Muscle layer of duodenum (tissue), 2 donors: Measurements from ENCODE around the gene FIBIN.

Experiments used
- H3K27ac ChIP-seq: one replicate; pipeline ENCODE4 v1.7.0; 2013; ENCODE audit warnings: mild to moderate bottlenecking, low read length
- H3K27me3 ChIP-seq: one replicate; pipeline ENCODE4 v1.7.0; 2013; ENCODE audit warnings: low read depth, mild to moderate bottlenecking, control low read depth, low read length
- H3K36me3 ChIP-seq, 2 donors: one replicate each; pipeline ENCODE4 v1.7.0; 2013; ENCODE audit warnings: low read length in 2 of 2, control low read depth in 1 of 2, mild to moderate bottlenecking in 1 of 2; ENCODE audit not compliant: insufficient read depth in 2 of 2, control insufficient read depth in 1 of 2
- H3K4me1 ChIP-seq, 2 donors: one replicate each; pipeline ENCODE4 v1.7.0; 2013; ENCODE audit warnings: low read length in 2 of 2, mild to moderate bottlenecking in 2 of 2, control low read depth in 1 of 2, moderate library complexity in 1 of 2; ENCODE audit not compliant: insufficient read depth in 2 of 2, control insufficient read depth in 1 of 2
- H3K4me3 ChIP-seq, 2 donors: one replicate each; pipeline ENCODE4 v1.7.0; 2013; ENCODE audit warnings: low read length in 2 of 2, low read depth in 1 of 2, mild to moderate bottlenecking in 1 of 2
- H3K9me3 ChIP-seq, 2 donors: one replicate each; pipeline ENCODE4 v1.7.0; 2013; ENCODE audit warnings: low read length in 2 of 2, control low read depth in 1 of 2, mild to moderate bottlenecking in 1 of 2; ENCODE audit not compliant: control insufficient read depth in 1 of 2
- donor health status: healthy.

FIBIN gene

GRCh38 chr11:26993965-26994457 is at the start of gene FIBIN:
FIBIN (plus strand) TSS chr11:26994112; CDS start chr11:26994527, 415 bp downstream.
- Histone ChIP-seq H3K36me3 (no peaks in the 10 kb centered on the region), H3K4me3 (peak within 1 kb of the TSS; percentile 75 to 87), H3K4me1 (peaks cover 0 to 3% of the 10 kb centered on the region in 2 donors), H3K27ac (peak within 1 kb of the TSS; percentile 75), H3K9me3 (no peaks in the 10 kb centered on the region), H3K27me3 (no peaks in the 10 kb centered on the region)

DNA sequence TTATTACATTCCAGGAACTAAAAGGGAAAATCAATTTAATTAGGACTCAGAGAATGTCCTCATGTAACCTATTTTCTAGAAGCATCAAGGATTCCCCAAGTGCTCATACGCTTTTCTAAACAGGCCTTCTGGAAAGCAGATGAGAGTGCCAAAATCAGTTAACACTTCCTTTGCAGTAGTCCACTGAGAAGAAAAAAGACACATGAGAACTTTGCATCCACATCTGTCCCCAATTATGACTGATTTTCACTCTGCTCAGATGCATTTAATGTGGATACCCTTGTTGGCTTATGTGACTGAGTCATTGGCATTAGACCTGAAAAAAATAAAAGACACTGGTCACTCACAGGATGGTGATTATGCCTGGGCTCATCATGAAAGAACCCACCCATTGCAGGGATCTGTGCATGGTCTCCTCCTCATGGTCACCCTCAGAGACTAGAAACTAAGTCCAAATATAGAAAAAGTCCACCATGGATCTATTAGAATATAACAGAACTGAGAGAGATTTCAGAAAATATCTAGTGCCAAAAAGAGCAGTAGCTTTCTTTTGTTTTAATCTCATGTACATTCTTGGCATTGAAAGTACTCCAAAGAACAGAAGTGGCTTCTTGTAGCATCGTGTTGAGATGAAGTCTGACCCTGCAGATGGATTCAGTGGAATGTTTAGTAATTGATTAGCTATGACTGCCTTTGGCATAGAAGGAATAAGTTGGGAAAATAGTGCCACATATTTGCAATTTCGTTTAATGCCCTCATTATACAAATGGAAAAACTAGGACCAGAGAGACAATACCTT is 48.8 kb upstream of the FIBIN start:
- Histone ChIP-seq H3K27me3 (no peaks in the 10 kb centered on the region), H3K4me1 (peaks cover 9 to 11% of the 10 kb centered on the region in 2 donors), H3K27ac (no peak overlapping the region), H3K4me3 (no peak overlapping the region), H3K36me3 (no peaks in the 10 kb centered on the region), H3K9me3 (no peaks in the 10 kb centered on the region)

DNA sequence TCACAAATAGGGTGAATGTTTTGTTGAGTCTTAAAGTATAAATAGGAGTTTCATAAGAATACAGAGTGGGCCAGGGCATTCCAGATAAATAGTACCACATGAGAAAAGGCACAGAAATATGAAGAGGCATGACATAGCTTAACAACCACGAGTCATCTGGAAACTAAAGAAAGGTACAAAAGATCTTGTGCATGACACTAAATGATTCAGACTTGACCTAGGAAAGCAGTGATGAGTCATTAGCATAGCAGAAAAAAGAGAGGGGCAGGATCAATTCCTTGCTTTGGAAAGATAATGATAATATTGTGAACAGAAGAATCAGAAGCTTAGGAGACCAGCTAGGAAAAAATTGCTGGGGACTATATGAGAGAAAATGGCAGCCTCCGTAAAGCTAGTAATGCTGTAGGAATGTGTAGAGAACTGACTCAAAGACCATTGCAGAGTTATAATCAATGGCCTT is 47.6 kb upstream of the FIBIN start:
- Histone ChIP-seq H3K36me3 (no peaks in the 10 kb centered on the region), H3K27me3 (no peaks in the 10 kb centered on the region), H3K4me1 (peaks cover 9 to 15% of the 10 kb centered on the region in 2 donors), H3K27ac (peak overlapping the region; percentile 48), H3K9me3 (no peaks in the 10 kb centered on the region), H3K4me3 (no peak overlapping the region)

DNA sequence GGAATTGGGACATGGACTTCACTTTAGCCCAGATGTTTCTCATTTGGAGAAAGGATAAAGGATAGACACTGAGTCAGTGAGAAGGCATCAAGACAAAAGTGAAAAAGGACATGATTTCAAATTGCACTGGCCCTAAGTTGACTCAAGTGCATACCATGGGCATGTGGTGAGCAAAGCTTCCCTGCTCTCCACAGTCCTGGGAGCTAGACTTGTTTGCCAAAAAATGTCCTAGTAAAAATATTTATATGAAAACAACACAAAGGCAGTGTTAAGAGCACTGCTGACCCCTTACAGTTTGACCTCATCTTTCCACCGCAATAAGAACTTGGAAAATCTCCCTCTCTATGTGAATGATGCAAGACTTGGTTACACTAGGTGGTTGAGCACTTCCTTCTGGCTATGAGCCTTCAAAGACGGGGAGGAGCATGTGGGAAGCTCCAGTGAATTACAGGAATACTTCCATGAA is 46.5 kb upstream of the FIBIN start:
- Histone ChIP-seq H3K27me3 (no peaks in the 10 kb centered on the region), H3K4me3 (no peak overlapping the region), H3K4me1 (peaks cover 9 to 15% of the 10 kb centered on the region in 2 donors), H3K27ac (peak overlapping the region; percentile 43), H3K9me3 (no peaks in the 10 kb centered on the region), H3K36me3 (no peaks in the 10 kb centered on the region)

GRCh38 chr11:26947904-26948639 is 45.8 kb upstream of the FIBIN start:
- peaks cover 9 to 15% of the 10 kb centered on the region in 2 donors for H3K4me1 ChIP-seq
- H3K36me3 ChIP-seq, result no peaks in the 10 kb centered on the region
- no peaks in the 10 kb centered on the region for H3K9me3 ChIP-seq
- no peaks in the 10 kb centered on the region for H3K27me3 ChIP-seq
- no peak overlapping the region for H3K4me3 ChIP-seq
- H3K27ac ChIP-seq, result peak overlapping the region; percentile 43

DNA sequence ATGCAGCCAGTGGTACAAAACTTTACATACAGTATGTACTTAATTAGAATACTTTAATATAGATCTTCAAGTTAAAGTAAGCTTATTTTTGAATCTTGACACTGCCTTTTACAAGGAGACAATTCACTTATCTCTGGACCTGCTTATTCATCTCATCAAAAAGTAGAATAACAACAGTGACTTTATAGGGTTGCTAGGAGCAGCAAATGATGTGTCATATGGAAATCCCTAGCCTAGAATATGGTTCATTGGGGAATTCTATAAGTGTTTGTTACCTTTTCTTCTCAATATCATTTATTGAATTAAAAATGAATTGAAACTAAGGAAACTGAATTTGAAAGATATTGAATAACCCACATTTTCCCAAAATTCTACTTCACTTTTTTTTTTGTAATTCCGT is 45.0 kb upstream of the FIBIN start:
- Histone ChIP-seq H3K27me3 (no peaks in the 10 kb centered on the region), H3K27ac (peak overlapping the region; percentile 43), H3K9me3 (no peaks in the 10 kb centered on the region), H3K36me3 (no peaks in the 10 kb centered on the region), H3K4me1 (peaks cover 9 to 15% of the 10 kb centered on the region in 2 donors), H3K4me3 (no peak overlapping the region)

- H3K4me3 ChIP-seq, result no peak overlapping the region
Measured at GRCh38 chr11:26949846-26950245, 44.1 kb upstream of the FIBIN start.

DNA sequence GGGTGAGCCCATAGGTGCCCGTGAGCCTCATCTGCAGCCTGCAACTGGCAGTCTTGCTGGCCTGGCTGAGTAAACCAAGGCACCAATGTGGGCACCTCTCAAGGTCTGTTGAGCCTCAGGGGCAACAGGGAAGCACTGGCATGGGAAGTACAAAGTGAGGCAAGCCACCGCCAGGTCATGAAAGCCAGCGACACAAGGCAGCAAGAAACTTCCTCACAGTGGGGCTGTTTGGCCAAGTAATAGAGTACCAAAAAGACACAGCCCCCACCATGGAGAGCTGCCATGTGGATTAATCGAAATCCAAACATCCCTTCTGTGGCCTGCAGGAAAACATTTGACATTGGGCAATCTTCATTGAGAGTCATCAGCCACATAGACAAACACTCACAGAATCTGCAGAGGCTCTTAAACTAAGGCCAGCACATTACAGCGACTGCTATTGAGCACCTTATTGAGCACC is 43.6 kb upstream of the FIBIN start:
- no peak overlapping the region for H3K27ac ChIP-seq
- no peaks in the 10 kb centered on the region for H3K9me3 ChIP-seq
- no peaks in the 10 kb centered on the region for H3K27me3 ChIP-seq
- H3K4me3 ChIP-seq, result no peak overlapping the region
- H3K36me3 ChIP-seq, result no peaks in the 10 kb centered on the region
- H3K4me1 ChIP-seq, result peaks cover 9 to 15% of the 10 kb centered on the region in 2 donors

More at GRCh38 chr11:26949846-26950245, 44.1 kb upstream of the FIBIN start:
- no peaks in the 10 kb centered on the region for H3K9me3 ChIP-seq
- peaks cover 9 to 15% of the 10 kb centered on the region in 2 donors for H3K4me1 ChIP-seq
- no peaks in the 10 kb centered on the region for H3K27me3 ChIP-seq
- H3K27ac ChIP-seq, result no peak overlapping the region
- H3K36me3 ChIP-seq, result no peaks in the 10 kb centered on the region

DNA sequence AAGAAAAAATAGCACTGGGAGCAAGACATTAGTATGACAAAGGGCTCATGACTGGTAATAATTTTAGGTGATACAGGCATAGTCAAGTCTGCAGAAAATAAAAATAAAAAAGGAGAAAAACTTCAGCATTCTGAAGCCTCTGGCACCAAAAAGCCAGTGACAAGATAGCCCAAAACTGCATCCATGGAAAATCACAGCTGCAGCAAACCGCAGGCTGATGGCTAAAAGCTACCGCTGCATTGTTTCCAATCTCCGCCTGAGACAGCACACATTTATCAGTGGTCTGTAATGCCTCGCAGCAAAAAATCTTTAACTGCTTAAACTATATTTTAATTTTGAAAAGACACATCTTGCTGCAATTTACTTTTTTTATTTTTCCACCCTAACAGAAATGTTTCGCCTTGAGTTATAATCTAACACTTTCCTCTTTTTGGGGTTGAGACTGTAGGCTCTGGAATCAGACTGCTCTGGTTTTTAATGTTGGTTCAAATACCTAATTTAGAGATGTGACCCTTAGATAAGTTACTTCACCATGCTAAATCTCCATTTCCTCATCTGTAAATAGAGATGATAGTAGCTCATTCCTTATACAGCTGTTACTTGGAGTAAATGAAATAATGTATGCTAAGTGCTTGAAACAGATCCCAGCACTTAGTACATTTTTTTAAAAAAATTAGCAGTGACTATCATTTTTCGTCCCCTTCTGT is 42.0 kb upstream of the FIBIN start:
- Histone ChIP-seq H3K27ac (no peak overlapping the region), H3K36me3 (no peaks in the 10 kb centered on the region), H3K4me1 (peaks cover 7 to 15% of the 10 kb centered on the region in 2 donors), H3K9me3 (no peaks in the 10 kb centered on the region), H3K27me3 (no peaks in the 10 kb centered on the region), H3K4me3 (no peak overlapping the region)

DNA sequence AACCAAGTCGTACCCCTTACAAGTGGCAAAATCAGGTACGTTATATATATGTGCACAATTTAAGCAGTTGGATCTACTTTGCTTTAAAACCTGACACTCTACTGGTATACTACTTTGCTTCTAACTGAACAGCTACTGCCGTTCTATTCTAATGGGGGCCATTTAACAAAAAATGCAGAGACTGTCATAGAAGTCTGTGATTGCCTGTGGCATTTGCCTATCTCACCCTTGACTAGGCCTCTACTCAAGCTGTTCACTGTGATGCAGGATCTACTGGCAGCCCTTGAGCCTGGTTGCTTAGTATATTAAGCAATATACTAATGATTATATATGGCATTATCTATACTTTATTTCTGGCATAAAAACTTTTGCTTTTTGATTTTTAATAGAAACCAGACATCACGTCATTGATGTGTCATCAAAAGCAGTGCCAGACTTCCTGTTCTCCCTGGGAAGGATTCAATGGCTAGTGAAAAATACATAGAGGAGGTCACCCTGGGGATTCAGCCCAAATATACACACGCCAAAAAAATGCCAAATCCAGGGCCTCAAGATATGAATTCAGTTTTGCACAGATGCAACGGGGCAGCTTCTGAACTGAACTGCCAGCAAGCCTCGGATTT is 40.0 kb upstream of the FIBIN start:
- no peaks in the 10 kb centered on the region for H3K9me3 ChIP-seq
- H3K36me3 ChIP-seq, result no peaks in the 10 kb centered on the region
- H3K4me3 ChIP-seq, result no peak overlapping the region
- H3K27ac ChIP-seq, result no peak overlapping the region
- H3K4me1 ChIP-seq, result peaks cover 0 to 8% of the 10 kb centered on the region in 2 donors
- no peaks in the 10 kb centered on the region for H3K27me3 ChIP-seq
